Effector memory CD8-positive, alpha-beta T cell (primary cell): ENCODE results near the gene CERS3.

Source experiments
- ATAC-seq: fragments of 150-1000 bp; cut with Tn5 transposase; replicated peaks from 2 replicates; pipeline ENCODE4 v1.10.0; 2021; ENCODE audit warnings: mild to moderate bottlenecking, moderate library complexity
- DNase-seq, 3 experiments: peaks; one replicate each; pipeline ENCODE4 v3.0.0; 2021
- H3K27ac Mint-ChIP-seq, 2 donors: one replicate each; pipeline ENCODE4 v1.8.0; 2022; ENCODE audit warnings: mild to moderate bottlenecking in 2 of 2, mixed read lengths in 2 of 2, moderate library complexity in 2 of 2
- H3K27me3 Mint-ChIP-seq, 2 donors: one replicate each; pipeline ENCODE4 v1.8.0; 2022; ENCODE audit warnings: mixed read lengths in 2 of 2
- H3K36me3 Mint-ChIP-seq: one replicate; pipeline ENCODE4 v1.8.0; 2022; ENCODE audit warnings: mild to moderate bottlenecking, moderate library complexity, mixed read lengths; ENCODE audit not compliant: insufficient read depth
- H3K4me1 Mint-ChIP-seq, 2 donors: one replicate each; pipeline ENCODE4 v1.8.0; 2022; ENCODE audit warnings: low read depth in 2 of 2, mixed read lengths in 2 of 2
- H3K4me3 Mint-ChIP-seq, 2 donors: one replicate each; pipeline ENCODE4 v1.8.0; 2022; ENCODE audit warnings: mild to moderate bottlenecking in 2 of 2, mixed read lengths in 2 of 2, moderate library complexity in 2 of 2
- H3K9me3 Mint-ChIP-seq, 2 donors: one replicate each; pipeline ENCODE4 v1.8.0; 2022; ENCODE audit warnings: mixed read lengths in 2 of 2

CERS3 gene

DNA sequence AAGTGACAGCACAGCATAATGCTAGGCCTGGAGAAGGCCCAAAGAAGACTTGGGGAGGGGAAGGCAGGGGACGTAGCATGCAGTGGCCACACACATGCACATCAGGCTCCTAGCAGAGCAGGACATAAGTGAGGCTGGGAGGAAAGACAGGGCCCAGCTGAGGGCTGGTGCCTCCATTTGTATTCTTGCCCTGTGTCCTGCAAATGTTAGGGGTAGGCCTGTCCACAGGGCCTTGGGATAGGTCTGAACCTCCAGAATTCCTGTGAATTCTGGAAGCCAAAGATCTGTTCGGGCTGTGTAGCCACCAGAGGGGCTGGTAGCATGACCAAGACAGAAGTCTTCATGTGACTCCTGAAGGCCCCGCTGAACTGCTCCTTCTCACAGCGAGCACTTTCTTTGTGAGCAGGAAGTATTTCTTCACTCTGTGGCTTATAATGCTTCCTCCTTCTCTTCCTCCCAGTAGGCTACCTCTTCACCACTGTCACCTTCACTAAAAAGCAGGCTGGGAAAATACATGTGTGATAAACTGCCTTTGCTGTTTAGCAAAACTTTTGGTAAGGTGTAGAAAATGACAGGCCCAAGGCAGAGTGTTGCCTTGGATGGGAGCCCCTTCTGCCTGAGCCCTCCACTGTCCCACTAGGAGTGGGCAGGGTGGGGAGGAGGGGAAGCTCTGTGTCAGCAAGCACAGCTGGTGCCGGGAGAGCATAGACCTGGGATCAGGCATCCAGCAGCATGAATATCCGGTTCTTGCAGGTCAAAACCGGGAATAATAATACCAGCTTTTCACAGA, 8.4 kb downstream of the CERS3 start:
- Mint-ChIP-seq H3K4me1 (peaks cover 3 to 12% of the 10 kb centered on the region in 2 donors), H3K36me3 (no peaks in the 10 kb centered on the region), H3K4me3 (peak overlapping the region in 1 of 2 donors; percentile 48), H3K27me3 (peaks cover 0 to 10% of the 10 kb centered on the region in 2 donors), H3K9me3 (no peaks in the 10 kb centered on the region), H3K27ac (peak overlapping the region; percentile 76 to 87)
- ATAC-seq: peak; percentile 39
- no peak for DNase-seq

DNA sequence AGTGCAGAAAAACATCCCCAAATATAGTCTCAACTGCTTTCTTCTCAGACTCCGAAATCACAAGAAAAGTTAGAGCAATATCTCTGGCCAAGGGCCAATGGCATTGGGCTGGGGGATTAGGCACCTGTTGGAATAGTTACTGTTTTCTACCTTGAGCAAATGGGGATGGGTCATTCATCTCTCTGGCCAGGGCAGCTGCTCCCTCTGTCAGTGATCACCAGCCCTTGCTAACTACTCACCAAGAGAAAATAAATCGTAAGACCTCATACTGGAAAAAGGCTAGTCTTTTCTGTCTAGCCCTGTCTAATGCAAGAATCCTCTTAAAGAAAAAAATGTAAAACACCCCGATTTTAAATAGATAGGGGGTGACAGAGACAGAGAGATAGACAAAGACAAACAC, 10.9 kb downstream of the CERS3 start:
- Mint-ChIP-seq H3K9me3 (no peaks in the 10 kb centered on the region), H3K27ac (no peak overlapping the region), H3K36me3 (no peaks in the 10 kb centered on the region), H3K27me3 (peaks cover 10 to 13% of the 10 kb centered on the region in 2 donors), H3K4me3 (no peak overlapping the region), H3K4me1 (peaks cover 3 to 12% of the 10 kb centered on the region in 2 donors)
- DNase-seq (no peak), ATAC-seq (no peak)

DNA sequence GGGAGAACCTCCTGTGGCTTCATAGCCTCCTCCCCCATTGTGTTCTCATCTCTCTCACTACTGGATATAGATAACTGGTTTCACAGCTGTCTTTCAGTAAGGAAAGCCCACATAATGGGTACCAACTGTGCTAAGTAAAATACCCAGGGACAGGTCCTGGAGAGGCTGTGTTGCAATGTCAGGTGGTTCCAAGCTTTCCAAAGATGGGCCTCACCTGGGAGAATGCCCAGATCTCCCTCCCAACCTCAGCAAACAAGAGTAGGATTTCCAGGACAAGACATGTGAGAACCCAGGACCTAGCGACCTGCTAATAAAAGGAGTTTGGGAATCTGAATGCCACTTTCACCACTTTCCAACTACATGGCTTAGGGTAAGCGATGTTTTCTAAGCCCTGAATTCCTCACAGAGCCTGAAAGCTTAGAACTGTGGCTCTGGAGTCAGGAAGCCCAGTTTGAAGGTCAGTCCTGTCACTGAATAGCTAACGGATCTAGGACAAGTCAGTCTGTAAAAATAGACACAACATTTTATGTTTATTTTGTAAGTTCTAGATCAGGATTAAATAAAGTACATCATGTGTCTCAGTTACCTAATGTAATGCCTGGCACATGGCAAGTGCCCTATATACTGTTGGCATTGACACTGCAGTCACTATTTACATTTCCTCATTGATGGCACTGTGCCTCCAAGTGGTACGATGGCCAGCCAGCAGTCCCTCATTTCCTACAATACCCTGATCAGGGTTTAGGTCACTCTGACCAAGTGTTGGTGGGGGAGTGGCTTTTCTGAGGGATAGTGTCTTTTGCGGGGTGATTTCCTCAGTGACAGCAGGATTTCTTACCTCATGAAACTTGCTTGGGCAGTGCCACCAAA, 11.9 kb downstream of the CERS3 start:
- no peak overlapping the region for H3K4me3 Mint-ChIP-seq
- ATAC-seq (no peak), DNase-seq (no peak)
- H3K36me3 Mint-ChIP-seq: no peaks in the 10 kb centered on the region
- no peak overlapping the region for H3K27ac Mint-ChIP-seq
- peaks cover 13 to 15% of the 10 kb centered on the region in 2 donors for H3K27me3 Mint-ChIP-seq
- H3K9me3 Mint-ChIP-seq: no peaks in the 10 kb centered on the region
- peaks cover 3 to 12% of the 10 kb centered on the region in 2 donors for H3K4me1 Mint-ChIP-seq

DNA sequence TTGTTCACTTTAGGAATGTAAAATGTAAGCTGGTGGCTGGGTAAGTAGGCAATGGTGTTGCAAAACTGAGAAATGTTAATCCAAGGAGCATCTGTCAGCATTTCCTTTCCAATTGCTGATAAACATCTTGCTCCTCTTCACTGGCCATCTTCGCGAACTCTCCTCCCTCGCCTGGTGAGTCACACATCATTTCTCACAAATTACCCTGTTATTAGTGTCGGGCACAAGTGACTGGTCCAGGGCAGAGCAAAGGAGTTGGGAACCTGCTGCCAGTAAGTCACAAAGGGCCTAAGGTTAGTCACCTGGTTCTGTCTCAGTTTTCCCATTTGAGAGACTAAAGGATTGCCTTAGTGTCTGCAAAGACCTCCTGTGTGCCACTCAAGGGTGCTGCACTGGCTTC, 13.0 kb downstream of the CERS3 start:
- Mint-ChIP-seq H3K4me3 (no peak overlapping the region), H3K27ac (no peak overlapping the region), H3K27me3 (peaks cover 13 to 15% of the 10 kb centered on the region in 2 donors), H3K4me1 (peaks cover 0 to 8% of the 10 kb centered on the region in 2 donors), H3K36me3 (no peaks in the 10 kb centered on the region), H3K9me3 (no peaks in the 10 kb centered on the region)
- ATAC-seq: no peak
- no peak for DNase-seq

DNA sequence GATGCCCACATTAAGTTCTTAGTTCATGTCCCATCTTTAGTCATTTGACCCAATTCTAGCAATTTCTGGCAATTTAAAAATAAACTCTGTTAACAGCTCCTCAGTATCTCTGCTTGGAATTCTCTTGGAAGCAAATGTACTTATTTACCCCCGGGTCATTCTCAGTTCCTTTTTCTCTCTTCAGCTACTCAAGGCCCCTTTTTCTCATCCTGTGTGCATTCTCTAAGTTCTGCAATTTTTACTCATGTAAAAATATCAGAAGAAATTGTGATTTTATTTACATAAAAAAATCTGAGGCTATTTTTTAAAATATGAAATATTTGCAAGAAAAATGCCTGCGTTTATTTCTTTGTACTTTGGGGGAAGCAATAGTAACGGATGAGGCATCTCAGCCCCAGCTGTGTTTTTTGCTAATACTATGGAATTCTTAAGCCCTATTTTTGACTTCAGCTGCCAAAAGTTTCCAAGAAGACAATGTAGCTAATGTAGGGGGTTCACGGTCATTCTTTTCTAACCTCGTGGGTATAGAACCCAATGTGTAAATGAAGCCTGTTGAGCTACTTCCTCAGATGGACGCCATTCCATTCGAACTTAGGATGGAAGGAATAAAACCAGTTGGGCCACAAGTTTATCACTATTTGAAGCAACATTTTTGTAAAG, 20.0 kb downstream of the CERS3 start:
- no peaks in the 10 kb centered on the region for H3K4me1 Mint-ChIP-seq
- DNase-seq: no peak
- no peak overlapping the region for H3K4me3 Mint-ChIP-seq
- no peaks in the 10 kb centered on the region for H3K9me3 Mint-ChIP-seq
- H3K27me3 Mint-ChIP-seq: peaks cover 11 to 18% of the 10 kb centered on the region in 2 donors
- no peak for ATAC-seq
- H3K36me3 Mint-ChIP-seq: no peaks in the 10 kb centered on the region
- H3K27ac Mint-ChIP-seq: no peak overlapping the region

DNA sequence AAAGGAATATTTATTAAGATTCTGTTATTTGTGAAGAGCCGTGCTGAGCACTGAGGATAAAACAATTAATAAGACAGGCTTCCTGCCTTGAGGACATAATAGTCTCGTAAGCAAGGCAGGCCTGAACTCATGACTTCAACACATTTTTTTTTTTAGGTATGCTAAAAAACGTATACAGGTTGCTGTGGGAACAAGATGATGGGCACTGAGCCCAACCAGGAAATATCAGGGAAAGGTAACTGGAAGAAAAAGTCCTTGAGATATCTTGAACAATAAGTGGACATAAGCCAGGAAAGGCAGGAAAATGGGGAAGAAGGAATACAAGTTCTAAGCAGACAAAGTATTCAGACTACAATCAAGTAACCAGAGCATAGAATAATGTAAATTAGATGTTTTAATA, 26.1 kb downstream of the CERS3 start:
- H3K4me3 Mint-ChIP-seq: no peak overlapping the region
- no peak for ATAC-seq
- H3K9me3 Mint-ChIP-seq: no peaks in the 10 kb centered on the region
- H3K27me3 Mint-ChIP-seq: peaks cover 30 to 32% of the 10 kb centered on the region in 2 donors
- H3K27ac Mint-ChIP-seq: no peak overlapping the region
- H3K36me3 Mint-ChIP-seq: no peaks in the 10 kb centered on the region
- H3K4me1 Mint-ChIP-seq: no peaks in the 10 kb centered on the region
- DNase-seq: no peak

DNA sequence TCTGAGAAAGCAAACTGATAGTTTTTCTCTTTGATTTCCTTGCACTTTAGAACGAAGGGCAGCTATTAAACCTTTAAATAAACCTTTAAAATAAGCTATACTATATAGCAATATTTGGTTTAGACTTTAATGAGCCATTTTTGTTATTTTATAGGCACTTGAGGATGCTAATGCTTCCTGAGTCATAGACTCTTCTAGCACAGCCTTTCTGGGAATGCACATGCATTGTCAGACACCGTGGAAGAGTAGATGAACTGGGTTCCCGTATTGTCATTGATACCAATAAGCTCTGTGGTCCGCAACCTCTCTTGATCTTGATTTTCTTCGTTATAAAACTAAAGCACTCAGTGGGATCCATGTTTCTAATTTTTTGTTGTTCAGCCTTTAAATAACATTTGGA, 27.6 kb downstream of the CERS3 start:
- ATAC-seq (no peak), DNase-seq (no peak)
- Mint-ChIP-seq H3K27me3 (peaks cover 42 to 43% of the 10 kb centered on the region in 2 donors), H3K4me3 (no peak overlapping the region), H3K27ac (no peak overlapping the region), H3K9me3 (no peaks in the 10 kb centered on the region), H3K4me1 (no peaks in the 10 kb centered on the region), H3K36me3 (no peaks in the 10 kb centered on the region)

DNA sequence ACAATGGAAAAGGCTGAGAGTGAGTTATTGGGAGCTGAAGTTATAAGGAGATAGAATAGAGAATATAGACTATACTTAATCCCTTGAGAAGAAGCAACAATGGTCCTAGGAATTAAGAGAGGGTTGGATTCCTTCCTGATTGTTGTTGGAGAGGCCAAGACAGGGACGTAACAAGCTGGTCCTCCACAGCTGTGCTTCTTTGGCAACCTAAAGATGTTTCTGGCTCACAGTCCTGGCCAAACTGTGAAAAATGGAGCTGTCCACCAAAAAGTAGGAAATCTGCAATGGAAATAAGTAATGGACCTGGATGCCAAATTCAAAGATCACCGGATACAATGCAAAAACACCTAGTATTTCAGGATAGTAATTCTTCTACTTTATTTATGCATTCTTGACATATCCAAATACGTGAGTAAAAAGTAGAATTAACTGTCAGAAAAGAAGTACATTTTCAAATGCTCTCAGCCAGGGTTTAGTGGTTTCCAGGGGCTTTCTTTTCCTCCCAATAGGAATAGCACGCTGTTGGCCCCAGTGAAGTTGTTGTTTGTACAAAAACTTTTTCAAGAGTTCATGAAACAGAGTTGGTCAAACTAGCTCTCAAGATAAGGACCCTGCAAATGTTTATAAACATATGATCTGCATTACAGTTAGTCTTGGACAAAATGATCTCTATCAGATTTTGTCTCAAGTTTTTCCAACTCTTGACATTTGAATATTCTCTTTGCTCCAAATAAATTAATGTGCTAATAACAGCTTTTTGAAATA, 28.3 kb downstream of the CERS3 start:
- DNase-seq (no peak), ATAC-seq (no peak)
- Mint-ChIP-seq H3K4me3 (no peak overlapping the region), H3K4me1 (no peaks in the 10 kb centered on the region), H3K27ac (no peak overlapping the region), H3K36me3 (no peaks in the 10 kb centered on the region), H3K27me3 (peaks cover 42 to 43% of the 10 kb centered on the region in 2 donors), H3K9me3 (no peaks in the 10 kb centered on the region)

DNA sequence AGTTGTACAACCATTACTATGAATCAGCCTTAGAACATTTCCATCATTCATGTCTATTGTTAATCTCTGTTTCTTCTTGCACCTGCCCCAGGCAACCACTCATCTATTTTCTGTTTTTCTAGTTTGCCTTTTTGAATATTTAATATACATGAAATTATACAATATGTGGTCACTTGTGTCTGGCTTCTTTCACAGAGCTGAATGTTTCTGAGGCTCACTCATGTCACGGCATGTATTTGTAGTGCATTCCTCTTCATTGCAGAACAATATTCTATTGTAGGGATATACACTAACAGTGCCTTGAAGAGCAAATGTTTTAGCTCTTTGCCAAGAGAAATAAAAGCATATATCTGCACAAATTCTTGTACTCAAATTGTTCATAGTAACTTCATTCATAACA, 32.9 kb downstream of the CERS3 start:
- Mint-ChIP-seq H3K9me3 (no peaks in the 10 kb centered on the region), H3K27ac (no peak overlapping the region), H3K4me1 (no peaks in the 10 kb centered on the region), H3K4me3 (no peak overlapping the region), H3K27me3 (peaks cover 48 to 54% of the 10 kb centered on the region in 2 donors), H3K36me3 (no peaks in the 10 kb centered on the region)
- no peak for ATAC-seq
- no peak for DNase-seq

DNA sequence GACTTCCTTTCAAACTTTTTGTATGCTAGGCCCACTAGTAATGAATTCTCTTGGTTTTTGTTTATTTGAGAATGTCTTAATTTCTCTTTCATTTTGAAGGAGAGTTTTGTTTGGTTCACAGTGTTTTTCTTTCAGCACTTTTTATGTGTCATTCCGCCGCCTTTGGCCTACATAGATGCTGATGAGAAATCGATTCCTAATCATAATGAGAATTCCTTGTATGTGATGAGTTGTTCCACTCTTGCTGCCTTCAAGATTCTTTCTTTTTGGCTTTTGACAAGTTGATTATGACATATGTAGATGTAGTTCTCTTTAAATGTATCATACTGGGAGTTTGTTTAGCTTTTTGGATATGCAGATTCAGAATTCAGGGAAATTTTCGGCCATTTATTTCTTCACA, 35.5 kb downstream of the CERS3 start:
- Mint-ChIP-seq H3K9me3 (no peaks in the 10 kb centered on the region), H3K27ac (no peak overlapping the region), H3K27me3 (peaks cover 32 to 44% of the 10 kb centered on the region in 2 donors), H3K36me3 (no peaks in the 10 kb centered on the region), H3K4me1 (no peaks in the 10 kb centered on the region), H3K4me3 (no peak overlapping the region)
- ATAC-seq: no peak
- DNase-seq: no peak

DNA sequence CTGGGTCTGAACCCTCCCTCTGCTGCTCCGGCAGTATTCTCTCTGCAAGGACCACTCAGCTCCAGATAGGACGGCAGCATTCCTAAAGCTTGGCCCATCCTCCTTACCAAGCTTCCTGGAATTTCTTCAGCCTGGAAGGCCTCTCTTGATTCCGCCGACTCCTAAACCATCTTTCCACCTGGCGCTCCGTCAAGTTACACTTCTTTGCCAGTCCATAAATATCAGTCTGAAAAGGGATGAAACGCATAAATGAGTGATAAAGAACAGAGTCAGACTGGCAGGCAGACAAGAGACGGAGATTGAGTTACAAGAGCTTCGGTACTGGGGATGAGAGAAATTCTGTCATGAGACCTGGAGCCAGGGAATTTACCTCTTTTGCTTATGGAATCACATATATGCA, 44.3 kb downstream of the CERS3 start:
- Mint-ChIP-seq H3K4me3 (no peak overlapping the region), H3K27me3 (peaks cover 0 to 5% of the 10 kb centered on the region in 2 donors), H3K36me3 (no peaks in the 10 kb centered on the region), H3K27ac (no peak overlapping the region), H3K4me1 (no peaks in the 10 kb centered on the region), H3K9me3 (no peaks in the 10 kb centered on the region)
- ATAC-seq (no peak), DNase-seq (no peak)

DNA sequence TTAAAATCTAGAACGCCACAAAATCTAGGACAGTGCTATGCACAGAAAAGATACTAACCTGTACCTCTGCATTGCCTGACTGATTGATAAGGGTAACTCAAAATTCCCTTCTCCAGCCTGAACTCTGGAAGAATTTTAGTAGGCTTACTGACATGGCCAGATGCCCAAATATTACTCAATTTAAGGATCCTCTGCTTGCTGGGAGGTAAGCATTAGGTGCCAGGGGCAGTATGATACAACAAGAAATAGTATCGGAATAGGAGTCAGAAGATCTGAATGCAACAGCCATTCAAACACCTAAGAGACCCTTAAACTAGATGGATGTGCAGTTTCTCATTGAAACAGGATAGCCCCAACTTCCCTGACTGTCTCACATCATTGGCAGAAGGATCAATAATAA, 45.4 kb downstream of the CERS3 start:
- H3K27ac Mint-ChIP-seq: no peak overlapping the region
- no peak for DNase-seq
- H3K4me3 Mint-ChIP-seq: no peak overlapping the region
- peaks cover under 1 to 11% of the 10 kb centered on the region in 2 donors for H3K9me3 Mint-ChIP-seq
- ATAC-seq: no peak
- H3K4me1 Mint-ChIP-seq: no peaks in the 10 kb centered on the region
- no peaks in the 10 kb centered on the region for H3K36me3 Mint-ChIP-seq
- peaks cover 0 to 5% of the 10 kb centered on the region in 2 donors for H3K27me3 Mint-ChIP-seq

DNA sequence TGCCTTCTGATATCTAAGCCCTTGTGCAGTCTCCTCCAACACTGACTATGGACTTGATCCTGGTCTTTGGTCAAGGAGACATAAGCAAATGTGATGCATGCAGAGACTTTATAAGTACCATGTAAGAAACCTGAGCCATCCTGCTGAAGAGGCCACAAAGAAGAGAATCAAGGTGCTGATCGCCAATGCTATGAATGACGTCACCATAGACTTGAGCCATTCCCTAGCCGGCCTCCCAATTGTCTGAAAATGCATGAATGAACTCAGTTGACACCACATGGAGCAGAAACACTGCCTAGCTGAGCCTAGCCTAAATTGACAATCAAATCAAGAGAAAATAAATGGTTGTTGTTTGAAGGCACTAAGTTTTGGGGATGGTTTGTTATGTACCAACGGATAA, 51.9 kb downstream of the CERS3 start:
- Mint-ChIP-seq H3K9me3 (peaks cover 6 to 28% of the 10 kb centered on the region in 2 donors), H3K27me3 (peaks cover 0 to 5% of the 10 kb centered on the region in 2 donors), H3K4me1 (no peaks in the 10 kb centered on the region), H3K36me3 (no peaks in the 10 kb centered on the region), H3K27ac (no peak overlapping the region), H3K4me3 (no peak overlapping the region)
- ATAC-seq (no peak), DNase-seq (no peak)
